Measurements from ENCODE around the gene CLOCK.

The CLOCK gene

DNA sequence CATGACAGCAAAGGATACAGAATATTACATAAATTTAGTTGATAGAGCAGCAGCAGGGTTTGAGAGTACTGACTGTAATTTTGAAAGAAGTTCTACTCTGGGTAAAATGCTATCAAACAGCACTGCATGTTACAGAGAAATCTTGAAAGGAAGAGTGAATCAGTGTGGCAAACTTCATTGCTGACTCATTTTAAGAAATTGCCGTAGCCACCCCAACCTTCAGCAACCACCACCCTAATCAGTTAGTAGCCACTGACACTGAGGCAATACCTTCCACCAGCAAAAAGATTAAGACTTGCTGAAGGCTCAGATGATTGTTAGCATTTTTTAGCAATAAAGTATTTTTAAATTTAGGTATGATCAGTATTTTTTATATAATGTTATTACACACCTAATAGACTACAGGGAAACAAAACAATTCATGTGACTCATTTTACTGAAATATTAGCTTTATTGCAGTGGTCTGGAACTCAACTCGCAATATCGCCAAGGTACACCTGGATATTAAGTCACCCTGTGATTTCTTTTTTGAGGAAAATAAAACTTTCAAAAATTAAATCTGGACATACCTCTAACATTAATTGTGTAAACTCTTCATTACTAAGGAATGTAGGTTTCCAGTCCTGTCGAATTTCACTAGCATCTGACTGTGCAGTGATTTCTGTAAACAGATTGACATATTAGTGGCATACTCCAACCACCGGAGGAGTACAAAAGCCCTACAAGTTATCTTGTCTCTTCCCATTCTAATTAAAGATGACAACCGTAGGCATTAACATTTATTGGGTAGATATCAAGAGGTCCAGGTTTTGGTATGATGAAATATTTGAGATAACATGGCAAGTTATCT is 71.1 kb downstream of the CLOCK start:
- no peak for DNase-seq (ENCODE audit: low spot score)

GRCh38 chr4:55469979-55470378 is 76.7 kb downstream of the CLOCK start:
- no peak for DNase-seq (ENCODE audit: low spot score)

GRCh38 chr4:55468724-55469123 is 78.0 kb downstream of the CLOCK start:
- DNase-seq (ENCODE audit: low spot score): no peak

- DNase-seq (ENCODE audit: low spot score): no peak
Measured at GRCh38 chr4:55466001-55466400, 80.7 kb downstream of the CLOCK start.

DNA sequence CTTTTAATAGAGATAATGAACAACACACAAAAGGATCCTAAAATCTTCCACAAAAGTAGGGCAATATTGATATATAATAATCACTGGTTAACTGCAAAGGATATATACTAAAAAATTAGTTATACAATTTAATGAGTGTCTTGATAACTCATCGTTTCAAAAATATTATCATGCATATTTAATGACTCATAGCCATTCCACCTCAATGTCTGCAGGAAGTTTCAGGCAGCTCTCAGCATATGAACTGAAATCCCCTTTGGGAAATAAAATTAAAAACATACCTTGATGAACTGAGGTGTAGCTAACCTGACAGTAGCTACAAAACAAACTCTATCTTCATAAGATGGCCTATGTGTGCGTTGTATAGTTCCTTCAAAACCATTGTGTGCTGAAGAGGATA is 88.1 kb downstream of the CLOCK start:
- DNase-seq (ENCODE audit: low spot score): no peak

DNA sequence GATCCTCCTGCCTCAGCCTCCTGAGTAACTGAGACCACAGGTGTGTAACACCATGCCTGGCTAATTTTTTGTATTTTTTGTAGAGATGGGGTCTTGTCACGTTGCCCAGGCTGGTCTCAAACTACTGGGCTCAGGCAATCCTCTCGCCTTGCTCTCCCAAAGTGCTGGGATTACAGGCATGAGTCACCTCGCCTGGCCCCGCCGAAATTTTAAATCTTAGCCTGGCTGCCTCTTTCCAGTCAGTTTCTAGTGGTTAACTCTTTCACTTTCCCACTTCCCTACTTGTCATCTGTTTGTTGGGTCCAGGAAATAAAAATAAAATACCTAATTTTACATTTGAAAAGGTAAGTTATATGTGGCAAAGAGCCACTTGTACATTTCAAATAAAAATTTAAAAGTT is 88.5 kb downstream of the CLOCK start:
- no peak for DNase-seq (ENCODE audit: low spot score)

- no peak for DNase-seq (ENCODE audit: low spot score)
Measured at GRCh38 chr4:55450566-55450965, 96.1 kb downstream of the CLOCK start.

- DNase-seq (ENCODE audit: low spot score): no peak
Measured at GRCh38 chr4:55447831-55448230, 98.9 kb downstream of the CLOCK start.

- no peak for DNase-seq (ENCODE audit: low spot score)
Measured at GRCh38 chr4:55447108-55447708, 99.5 kb downstream of the CLOCK start.

GRCh38 chr4:55446578-55446922 is 100.2 kb downstream of the CLOCK start:
- no peak for DNase-seq (ENCODE audit: low spot score)

DNA sequence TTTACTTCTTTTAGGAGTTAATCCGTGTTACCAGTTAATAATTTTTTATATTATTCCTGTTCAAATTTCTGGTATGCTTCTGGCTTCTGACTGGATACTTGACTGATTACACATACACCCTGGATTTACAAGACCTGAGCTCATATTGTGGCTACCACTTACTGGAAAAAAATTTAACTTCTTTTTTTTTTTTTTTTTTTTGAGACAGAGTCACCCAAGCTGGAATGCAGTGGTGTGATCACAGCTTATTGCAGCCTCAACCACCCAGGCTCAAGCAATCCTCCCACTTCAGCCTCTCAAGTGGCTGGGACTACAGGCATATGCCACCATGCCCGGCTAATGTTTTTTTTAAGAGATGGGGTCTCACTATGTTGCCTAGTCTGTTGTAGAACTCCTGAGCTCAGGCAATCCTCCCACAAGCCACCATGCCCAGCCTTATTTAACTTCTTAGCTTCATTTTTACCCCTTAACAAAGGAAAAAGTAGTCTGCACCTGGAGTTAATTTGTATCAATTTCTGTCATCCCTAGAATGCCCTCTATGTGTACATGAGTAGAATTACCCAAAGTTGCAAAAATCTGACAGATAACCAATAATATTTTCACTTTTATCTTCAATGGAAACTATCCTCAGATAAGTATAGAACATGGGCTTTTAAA is 100.7 kb downstream of the CLOCK start:
- DNase-seq (ENCODE audit: low spot score): no peak

DNA sequence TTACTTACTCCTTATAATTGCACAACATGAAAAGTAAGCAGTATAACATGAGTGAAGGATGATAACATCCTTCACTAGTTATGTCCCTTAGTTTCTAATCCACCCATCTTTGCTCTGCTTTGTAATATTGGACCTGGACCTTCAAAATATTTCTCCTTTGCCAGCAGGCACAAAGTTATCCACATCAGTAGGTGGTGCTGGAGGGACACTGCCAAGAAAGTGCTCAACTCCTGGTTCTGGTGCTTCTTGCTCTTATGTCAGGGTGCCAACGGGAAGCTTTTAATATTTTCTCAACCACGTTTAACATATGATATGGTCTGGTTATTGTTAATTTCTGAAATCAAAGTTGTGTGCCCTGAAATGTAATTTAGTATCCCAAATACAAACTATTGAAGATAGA is 101.9 kb downstream of the CLOCK start:
- DNase-seq (ENCODE audit: low spot score): no peak

- DNase-seq (ENCODE audit: low spot score): no peak
Measured at GRCh38 chr4:55442541-55442940, 104.2 kb downstream of the CLOCK start.

DNA sequence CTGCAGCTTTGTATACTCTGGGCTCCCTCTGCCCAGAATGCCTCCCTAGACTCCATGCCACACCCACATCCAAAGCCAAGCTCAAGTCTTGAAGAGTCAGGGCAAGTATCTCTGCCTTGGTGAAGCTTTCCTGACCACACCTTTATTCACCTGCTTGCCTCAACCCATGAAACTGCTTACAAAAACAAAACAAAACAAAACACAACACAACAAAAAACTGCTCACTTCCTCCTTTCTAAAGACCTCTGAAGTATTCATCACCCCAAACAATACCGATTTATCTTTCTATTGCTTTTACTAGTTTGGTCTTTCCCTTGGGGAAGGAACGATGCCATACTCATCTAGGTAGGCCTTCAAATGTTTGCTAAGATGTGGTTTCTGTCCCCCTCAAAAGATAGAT is 105.9 kb downstream of the CLOCK start:
- no peak for DNase-seq (ENCODE audit: low spot score)

GRCh38 chr4:55439023-55439422 is 107.7 kb downstream of the CLOCK start:
- DNase-seq (ENCODE audit: low spot score): no peak

DNA sequence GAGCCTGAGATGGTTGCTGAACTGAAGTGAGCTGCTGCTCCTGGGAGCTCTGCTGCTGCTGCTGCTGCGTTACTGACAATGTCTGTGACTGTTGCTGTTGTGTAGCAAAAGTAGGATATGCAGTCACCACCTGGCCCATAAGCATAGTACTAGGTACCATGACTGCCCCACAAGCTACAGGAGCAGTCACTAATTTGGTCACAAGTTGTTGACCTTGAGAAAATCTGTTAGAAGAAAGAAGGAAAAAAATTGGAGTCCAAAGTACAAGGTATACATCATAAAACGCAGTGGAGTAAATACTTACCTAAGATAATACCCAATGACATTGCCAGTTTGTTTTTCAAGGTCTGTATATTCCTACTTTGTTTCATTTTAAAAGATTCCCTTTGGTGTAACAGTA is 108.4 kb downstream of the CLOCK start:
- no peak for DNase-seq (ENCODE audit: low spot score)

DNA sequence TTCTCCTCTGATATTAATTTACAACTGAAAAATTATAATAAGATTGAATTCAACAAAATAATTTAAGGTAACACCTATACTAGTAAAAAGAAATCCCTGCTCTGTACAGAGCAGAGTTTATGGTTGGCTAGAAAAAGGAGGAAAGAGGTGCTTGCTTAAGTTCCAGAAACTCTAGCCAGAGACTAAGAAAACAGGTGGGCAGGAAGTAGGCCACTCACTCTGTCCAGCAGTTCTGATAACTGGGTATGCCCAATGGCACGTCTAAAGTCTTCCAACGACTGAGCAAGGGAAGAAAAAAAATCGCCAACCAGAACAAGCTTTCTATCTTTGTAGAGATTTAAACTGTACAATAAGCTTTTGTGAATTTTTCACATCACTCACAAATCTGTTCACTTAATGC is 108.9 kb downstream of the CLOCK start:
- no peak for DNase-seq (ENCODE audit: low spot score)

DNA sequence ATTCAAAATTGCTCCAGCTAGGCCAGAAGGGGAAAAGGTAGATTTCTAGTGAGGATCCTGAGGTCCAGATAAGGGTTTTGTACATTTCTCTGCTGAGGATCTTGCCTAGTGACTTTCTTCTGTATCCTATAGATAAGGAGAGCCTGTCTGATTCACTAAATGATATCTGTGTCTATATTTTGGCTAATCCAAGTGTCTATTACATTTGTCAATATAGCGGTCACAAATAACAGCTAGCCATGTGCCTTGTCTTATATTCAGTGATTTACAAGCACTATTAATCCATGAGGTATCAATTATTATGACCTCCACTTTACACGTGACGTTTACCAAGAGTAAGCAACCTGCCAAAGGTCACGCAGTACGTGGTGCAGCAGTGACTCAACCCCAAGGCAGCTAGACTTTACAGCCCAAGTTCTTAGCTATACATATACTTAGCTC is 109.3 kb downstream of the CLOCK start:
- no peak for DNase-seq (ENCODE audit: low spot score)

DNA sequence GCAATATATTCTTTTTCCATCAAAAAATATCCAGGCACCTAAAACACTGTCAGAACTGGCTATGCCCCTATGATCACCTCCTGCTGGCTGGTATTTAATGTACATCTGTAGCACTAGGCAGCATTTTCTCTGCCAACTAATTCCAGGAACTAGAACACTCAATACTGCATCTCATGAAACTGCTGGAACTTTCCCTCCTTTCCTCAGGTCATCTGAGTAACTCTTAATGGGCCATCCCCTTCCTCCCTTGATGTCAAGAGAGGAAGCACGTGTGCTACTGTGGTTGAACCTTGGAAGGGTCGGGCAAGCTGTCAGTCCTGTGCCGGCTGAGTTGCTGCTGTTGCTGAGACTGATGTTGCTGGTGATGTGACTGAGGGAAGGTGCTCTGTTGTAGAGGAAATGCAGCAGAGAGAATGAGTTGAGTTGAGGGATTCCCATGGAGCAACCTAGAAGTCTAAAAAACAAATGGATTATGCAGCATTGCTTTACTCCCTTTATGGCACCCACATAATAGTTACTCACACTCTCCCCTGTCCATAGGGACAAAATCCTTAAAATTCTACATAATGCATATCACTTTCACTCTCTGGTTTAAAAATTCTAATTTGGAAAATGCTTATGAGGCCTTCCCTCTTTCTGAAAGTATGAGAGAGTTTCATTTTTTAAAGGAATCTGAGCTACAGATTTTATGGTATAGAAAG is 111.4 kb downstream of the CLOCK start:
- DNase-seq (ENCODE audit: low spot score): no peak

- no peak for DNase-seq (ENCODE audit: low spot score)
Measured at GRCh38 chr4:55431710-55432336, 114.9 kb downstream of the CLOCK start.

GRCh38 chr4:55424791-55425190 is 121.9 kb downstream of the CLOCK start:
- no peak for DNase-seq (ENCODE audit: low spot score)

DNA sequence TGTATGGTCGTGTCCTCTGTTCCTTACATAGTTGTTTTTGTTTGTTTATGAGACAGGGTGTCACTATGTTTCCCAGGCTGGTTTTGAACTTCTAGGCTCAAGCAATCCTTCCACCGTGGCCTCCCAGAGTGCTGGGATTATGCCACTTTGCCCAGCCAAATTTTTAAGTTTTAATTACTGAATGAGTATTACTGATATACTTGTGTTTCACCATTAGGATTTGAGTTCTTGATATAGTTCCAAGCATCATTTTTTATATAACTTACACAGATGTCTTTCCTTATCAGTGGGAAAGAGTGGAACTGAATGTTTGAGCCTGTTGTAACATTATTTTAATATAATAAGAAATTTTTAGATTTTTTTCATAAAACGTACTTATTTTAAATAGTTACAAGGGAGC is 130.5 kb downstream of the CLOCK start:
- DNase-seq (ENCODE audit: low spot score): no peak
